Ishikawa (cell line): ENCODE results near the gene RAPGEF2.

ENCODE experiments used
- CEBPB ChIP-seq: IDR thresholded peaks from 2 replicates; pipeline ENCODE4 v1.6.1; 2012
- CREB1 ChIP-seq: IDR thresholded peaks from 2 replicates; pipeline ENCODE4 v1.6.1; 2012; ENCODE audit warnings: low read depth
- EGR1 ChIP-seq: IDR thresholded peaks from 2 replicates; pipeline ENCODE4 v1.6.1; 2012
- EP300 ChIP-seq: IDR thresholded peaks from 2 replicates; pipeline ENCODE4 v1.6.1; 2012; ENCODE audit warnings: borderline replicate concordance
- FOXM1 ChIP-seq: IDR thresholded peaks from 2 replicates; pipeline ENCODE4 v1.6.1; 2012; ENCODE audit warnings: low read depth, borderline replicate concordance
- NFIC ChIP-seq: IDR thresholded peaks from 2 replicates; pipeline ENCODE4 v1.6.1; 2012
- RAD21 ChIP-seq: IDR thresholded peaks from 2 replicates; pipeline ENCODE4 v1.6.1; 2012; ENCODE audit warnings: low read depth
- TAF1 ChIP-seq: IDR thresholded peaks from 2 replicates; pipeline ENCODE4 v1.6.1; 2012; ENCODE audit warnings: low read depth, mild to moderate bottlenecking
- TCF12 ChIP-seq: IDR thresholded peaks from 2 replicates; pipeline ENCODE4 v1.6.1; 2012; ENCODE audit warnings: low read depth
- TEAD4 ChIP-seq: IDR thresholded peaks from 2 replicates; pipeline ENCODE4 v1.6.1; 2012
- YY1 ChIP-seq: IDR thresholded peaks from 2 replicates; pipeline ENCODE4 v1.6.1; 2012; ENCODE audit warnings: low read depth
- ZBTB7A ChIP-seq: IDR thresholded peaks from 2 replicates; pipeline ENCODE4 v1.6.1; 2012; ENCODE audit warnings: low read depth
- TF ChIP-seq, protein P1 (sequence below): IDR thresholded peaks from 2 replicates; pipeline ENCODE4 v1.6.1; 2012; ENCODE audit warnings: low read depth, mild to moderate bottlenecking
- TF ChIP-seq, protein P2 (sequence below): IDR thresholded peaks from 2 replicates; pipeline ENCODE4 v1.6.1; 2012
- TF ChIP-seq, protein P3 (sequence below): IDR thresholded peaks from 2 replicates; pipeline ENCODE4 v1.6.1; 2012

RAPGEF2 gene

DNA sequence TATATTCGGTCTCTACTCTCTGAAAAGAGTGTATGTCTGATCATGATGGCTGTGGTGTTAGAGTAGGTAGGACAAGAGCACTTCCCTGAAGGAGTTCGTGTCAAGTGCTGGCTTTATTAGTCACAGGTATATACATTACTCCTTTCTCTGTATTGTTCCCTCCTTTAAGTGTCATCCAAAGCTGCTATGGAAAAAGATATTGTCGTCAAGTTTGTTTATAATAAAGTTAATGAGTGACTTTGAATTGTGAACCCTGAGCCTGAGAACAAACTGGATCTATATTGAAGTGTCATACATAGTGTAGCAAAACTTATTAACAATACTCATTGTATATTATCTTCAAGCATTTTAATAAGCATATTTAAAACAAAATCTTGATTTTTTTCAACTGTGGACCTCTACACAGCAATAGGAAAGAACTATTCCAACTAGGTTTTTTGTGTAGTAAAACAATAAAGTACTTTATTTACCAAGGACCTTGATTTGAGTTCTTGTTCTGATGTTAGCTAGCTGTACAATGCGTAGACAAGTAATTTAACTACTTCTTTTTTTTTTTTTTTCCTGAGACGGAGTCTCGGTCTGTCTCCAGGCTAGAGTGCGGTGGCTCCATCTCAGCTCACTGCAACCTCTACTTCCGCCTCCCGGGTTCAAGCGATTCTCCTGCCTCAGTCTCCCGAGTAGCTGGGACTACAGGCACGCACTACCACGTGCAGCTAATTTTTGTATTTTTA lies 177.7 kb downstream of the RAPGEF2 start:
- TF ChIP-seq, protein P1, sequence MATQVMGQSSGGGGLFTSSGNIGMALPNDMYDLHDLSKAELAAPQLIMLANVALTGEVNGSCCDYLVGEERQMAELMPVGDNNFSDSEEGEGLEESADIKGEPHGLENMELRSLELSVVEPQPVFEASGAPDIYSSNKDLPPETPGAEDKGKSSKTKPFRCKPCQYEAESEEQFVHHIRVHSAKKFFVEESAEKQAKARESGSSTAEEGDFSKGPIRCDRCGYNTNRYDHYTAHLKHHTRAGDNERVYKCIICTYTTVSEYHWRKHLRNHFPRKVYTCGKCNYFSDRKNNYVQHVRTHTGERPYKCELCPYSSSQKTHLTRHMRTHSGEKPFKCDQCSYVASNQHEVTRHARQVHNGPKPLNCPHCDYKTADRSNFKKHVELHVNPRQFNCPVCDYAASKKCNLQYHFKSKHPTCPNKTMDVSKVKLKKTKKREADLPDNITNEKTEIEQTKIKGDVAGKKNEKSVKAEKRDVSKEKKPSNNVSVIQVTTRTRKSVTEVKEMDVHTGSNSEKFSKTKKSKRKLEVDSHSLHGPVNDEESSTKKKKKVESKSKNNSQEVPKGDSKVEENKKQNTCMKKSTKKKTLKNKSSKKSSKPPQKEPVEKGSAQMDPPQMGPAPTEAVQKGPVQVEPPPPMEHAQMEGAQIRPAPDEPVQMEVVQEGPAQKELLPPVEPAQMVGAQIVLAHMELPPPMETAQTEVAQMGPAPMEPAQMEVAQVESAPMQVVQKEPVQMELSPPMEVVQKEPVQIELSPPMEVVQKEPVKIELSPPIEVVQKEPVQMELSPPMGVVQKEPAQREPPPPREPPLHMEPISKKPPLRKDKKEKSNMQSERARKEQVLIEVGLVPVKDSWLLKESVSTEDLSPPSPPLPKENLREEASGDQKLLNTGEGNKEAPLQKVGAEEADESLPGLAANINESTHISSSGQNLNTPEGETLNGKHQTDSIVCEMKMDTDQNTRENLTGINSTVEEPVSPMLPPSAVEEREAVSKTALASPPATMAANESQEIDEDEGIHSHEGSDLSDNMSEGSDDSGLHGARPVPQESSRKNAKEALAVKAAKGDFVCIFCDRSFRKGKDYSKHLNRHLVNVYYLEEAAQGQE = no peak
- TF ChIP-seq YY1 = no peak
- TF ChIP-seq, protein P2, sequence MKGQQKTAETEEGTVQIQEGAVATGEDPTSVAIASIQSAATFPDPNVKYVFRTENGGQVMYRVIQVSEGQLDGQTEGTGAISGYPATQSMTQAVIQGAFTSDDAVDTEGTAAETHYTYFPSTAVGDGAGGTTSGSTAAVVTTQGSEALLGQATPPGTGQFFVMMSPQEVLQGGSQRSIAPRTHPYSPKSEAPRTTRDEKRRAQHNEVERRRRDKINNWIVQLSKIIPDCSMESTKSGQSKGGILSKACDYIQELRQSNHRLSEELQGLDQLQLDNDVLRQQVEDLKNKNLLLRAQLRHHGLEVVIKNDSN = no peak
- no peak for TF ChIP-seq TEAD4

DNA sequence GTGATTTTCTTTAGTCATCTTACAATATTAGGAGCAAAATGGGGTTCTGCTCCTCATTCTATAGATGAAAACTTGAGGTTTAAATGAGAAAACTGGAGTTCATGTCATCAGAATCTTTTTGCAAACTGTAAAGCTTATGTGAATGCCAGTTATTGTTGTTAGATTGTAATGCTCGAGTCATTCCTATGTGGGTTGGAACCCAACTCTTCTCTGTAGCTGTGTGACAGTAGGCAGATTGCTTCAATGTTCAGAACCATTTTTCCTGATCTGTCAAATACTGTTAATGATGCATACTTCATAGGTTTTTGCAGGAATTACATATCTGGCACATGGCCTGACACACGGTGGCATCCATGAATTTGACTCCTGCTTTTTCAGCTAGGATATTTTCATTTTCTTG lies 178.9 kb downstream of the RAPGEF2 start:
- TF ChIP-seq, protein P1 = no peak
- TF ChIP-seq EP300 (no peak), CEBPB (no peak), RAD21 (no peak), FOXM1 (no peak), TEAD4 (no peak), YY1 (no peak), NFIC (no peak), ZBTB7A (no peak), TCF12 (no peak), CREB1 (no peak)
- TF ChIP-seq, protein P3, sequence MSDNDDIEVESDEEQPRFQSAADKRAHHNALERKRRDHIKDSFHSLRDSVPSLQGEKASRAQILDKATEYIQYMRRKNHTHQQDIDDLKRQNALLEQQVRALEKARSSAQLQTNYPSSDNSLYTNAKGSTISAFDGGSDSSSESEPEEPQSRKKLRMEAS = no peak
- TF ChIP-seq, protein P2 = no peak

DNA sequence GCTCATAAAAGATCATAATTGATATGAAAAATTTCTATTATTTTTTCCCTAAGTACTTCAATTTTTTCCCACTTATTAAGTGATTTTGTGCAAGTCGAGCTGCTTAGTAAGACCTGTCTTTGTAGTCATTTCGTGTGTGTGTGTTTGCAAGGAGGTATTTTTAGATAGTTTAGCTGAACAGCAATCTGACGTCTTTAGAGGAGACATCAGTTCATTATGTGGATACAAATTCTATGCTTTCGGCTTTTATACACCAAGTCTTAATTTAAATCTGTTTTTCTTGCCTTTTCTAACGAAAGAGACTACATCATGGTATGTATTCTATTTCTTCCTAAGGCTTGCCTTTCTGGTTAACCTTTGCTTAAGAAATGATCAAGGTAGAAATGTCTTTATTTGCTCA lies 179.4 kb downstream of the RAPGEF2 start:
- TF ChIP-seq, protein P2 = no peak
- TF ChIP-seq NFIC (no peak), CREB1 (no peak), RAD21 (no peak), TAF1 (no peak), EP300 (no peak), CEBPB (no peak), ZBTB7A (no peak), FOXM1 (no peak), EGR1 (no peak), TEAD4 (no peak), TCF12 (no peak), YY1 (no peak)
- TF ChIP-seq, protein P3 = no peak
- TF ChIP-seq, protein P1 = no peak

DNA sequence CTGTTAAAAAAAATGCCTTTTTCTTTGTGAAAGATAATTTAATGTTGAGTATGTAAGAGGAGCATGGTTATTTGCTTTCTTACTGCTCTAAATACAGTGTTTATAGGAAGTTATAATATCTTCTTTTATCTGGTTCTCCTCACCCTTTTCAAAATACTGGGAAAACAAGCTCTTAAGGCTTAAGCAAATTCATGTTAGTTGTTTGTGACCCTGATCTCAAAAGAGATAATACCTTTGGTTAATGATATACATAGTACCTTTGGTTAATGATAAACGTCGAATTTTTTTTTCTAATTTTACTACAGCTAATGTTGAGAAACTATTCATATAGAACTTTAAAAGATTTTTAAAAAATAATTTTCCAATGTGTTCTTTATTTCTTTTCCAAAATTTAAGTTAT lies 180.1 kb downstream of the RAPGEF2 start:
- TF ChIP-seq, protein P2 = no peak
- no peak for TF ChIP-seq YY1
- TF ChIP-seq TCF12 = no peak
- no peak for TF ChIP-seq TAF1
- no peak for TF ChIP-seq EP300
- no peak for TF ChIP-seq RAD21
- TF ChIP-seq, protein P3 = no peak
- TF ChIP-seq EGR1 = no peak
- TF ChIP-seq CEBPB = no peak
- no peak for TF ChIP-seq NFIC
- TF ChIP-seq ZBTB7A = no peak
- TF ChIP-seq FOXM1 = no peak
- no peak for TF ChIP-seq TEAD4
- TF ChIP-seq CREB1 = no peak
- TF ChIP-seq, protein P1 = no peak
